Panc1 (cell line): ENCODE data around the gene PIGBOS1. TPM values are rescaled to one million over a fixed set of nuclear protein-coding genes. Genes with fewer than 3 reads are reported as not detected.

Source experiments
- ATAC-seq: fragments of 200-7000 bp; cut with Tn5 transposase; 2 replicates; pipeline ENCODE4 v1.9.1; 2020; ENCODE audit warnings: mild to moderate bottlenecking, moderate library complexity
- BruUV-seq: library from RNA; stranded (reverse); fragments of 400-500 nt; replicated peaks from 2 replicates; lab custom pipeline; 2021; lab: Mats Ljungman, UMichigan
- CTCF ChIA-PET: fragments of 300-600 bp; sonication (Branson Sonifier 250); formaldehyde crosslinking; loops from one replicate; lab custom pipeline; 2022; ENCODE audit warnings: antibody characterized with exemption; lab: Charles Lee
- POLR2A ChIA-PET: fragments of 300-600 bp; sonication (Branson Sonifier 250); formaldehyde crosslinking; loops from one replicate; lab custom pipeline; 2022; ENCODE audit warnings: antibody characterized with exemption; lab: Charles Lee
- DNase-seq: peaks from one replicate; pipeline ENCODE4 v3.0.0-alpha.2; 2010; ENCODE audit warnings: low read depth, low spot score
- H3K27ac ChIP-seq: 2 replicates; pipeline ENCODE4 v1.5.1; 2011; ENCODE audit warnings: mild to moderate bottlenecking, low read length, inconsistent platforms
- H3K27me3 ChIP-seq: fragments of 200-500 bp; sonication (Bioruptor generic); 2 replicates; pipeline ENCODE4 v1.6.0; 2014; ENCODE audit warnings: low read length, inconsistent platforms; ENCODE audit not compliant: control insufficient read depth, insufficient read depth
- H3K36me3 ChIP-seq: fragments of 200-500 bp; sonication (Bioruptor generic); 2 replicates; pipeline ENCODE4 v1.5.1; 2014; ENCODE audit warnings: inconsistent platforms, mild to moderate bottlenecking, low read length, moderate library complexity; ENCODE audit not compliant: control insufficient read depth, insufficient read depth
- H3K4me1 ChIP-seq: 2 replicates; pipeline ENCODE4 v1.5.1; 2011; ENCODE audit warnings: inconsistent platforms, mild to moderate bottlenecking, low read length, moderate library complexity; ENCODE audit not compliant: control insufficient read depth, insufficient read depth
- H3K4me3 ChIP-seq, 2 experiments: 2 replicates each; pipeline ENCODE4 v1.5.1; 2011 to 2012; ENCODE audit warnings: low read depth in 2 of 2, low read length in 2 of 2, mild to moderate bottlenecking in 2 of 2, inconsistent platforms in 1 of 2, moderate library complexity in 1 of 2
- H3K9me3 ChIP-seq: fragments of 200-500 bp; sonication (Bioruptor generic); 2 replicates; pipeline ENCODE4 v1.5.1; 2014; ENCODE audit warnings: low read depth, mild to moderate bottlenecking, inconsistent platforms, low read length, moderate library complexity; ENCODE audit not compliant: control insufficient read depth, insufficient read depth
- CTCF ChIP-seq: fragments of 450-650 bp; IDR thresholded peaks from 2 replicates; pipeline ENCODE4 v1.5.1; 2017; ENCODE audit warnings: mild to moderate bottlenecking
- POLR2AphosphoS5 ChIP-seq: IDR thresholded peaks from 2 replicates; pipeline ENCODE4 v1.6.1; 2012; ENCODE audit warnings: mild to moderate bottlenecking, low read depth, low read length, moderate library complexity
- REST ChIP-seq, 2 experiments: IDR thresholded peaks; 2 replicates each; pipeline ENCODE4 v1.6.1; 2011 to 2012; ENCODE audit warnings: low read depth in 2 of 2, control low read depth in 1 of 2, low read length in 1 of 2, mild to moderate bottlenecking in 1 of 2, moderate library complexity in 1 of 2; ENCODE audit not compliant: insufficient read depth in 1 of 2
- SIN3A ChIP-seq: IDR thresholded peaks from 2 replicates; pipeline ENCODE4 v1.6.1; 2012; ENCODE audit warnings: low read depth, mild to moderate bottlenecking, low read length, moderate library complexity, borderline replicate concordance; ENCODE audit not compliant: insufficient read depth
- TCF7L2 ChIP-seq: IDR thresholded peaks from 2 replicates; pipeline ENCODE4 v1.6.1; 2011; ENCODE audit warnings: mild to moderate bottlenecking, low read depth, low read length, inconsistent platforms
- in situ Hi-C: cut with HindIII; loops from 2 replicates; pipeline ENCODE4 v1.10.0; 2016; ENCODE audit warnings: low sequenced_read_pairs, low pct_unique_long_range_greater_than_20kb
- intact Hi-C: fragments of 100-400 bp; cut with micrococcal nuclease; formaldehyde crosslinking; loops from one replicate; pipeline ENCODE4 v1.10.0; 2022; ENCODE audit not compliant: unreplicated experiment
- total RNA-seq: library from RNA; stranded (reverse); gene quantifications from one replicate; pipeline ENCODE4 v1.2.1, GENCODE V29; 2021; ENCODE audit not compliant: unreplicated experiment

PIGBOS1 gene
- total RNA-seq, 1 experiment from 2014 or later = 13.4 TPM

- no peaks in the 10 kb centered on the region for H3K36me3 ChIP-seq
- TF ChIP-seq REST (IDR thresholded peaks at IDR 0.05; ENCODE audit: insufficient read depth in 1 of 2, low read depth in 2 of 2, low read length in 1 of 2) (no peak), POLR2AphosphoS5 (no peak), CTCF (no peak), TCF7L2 (no peak), SIN3A (no peak)
- no TSS peak for BruUV-seq
- H3K4me1 ChIP-seq = no peaks in the 10 kb centered on the region
- ATAC-seq = no peak
- POLR2A ChIA-PET = no interaction called here
- no peaks in the 10 kb centered on the region for H3K9me3 ChIP-seq
- H3K27ac ChIP-seq = no peak overlapping the region
- in situ Hi-C loops (no loop called here), intact Hi-C loops (no loop called here)
- CTCF ChIA-PET = no interaction called here
- no peaks in the 10 kb centered on the region for H3K27me3 ChIP-seq
- no peak for DNase-seq
- no peak overlapping the region for H3K4me3 ChIP-seq
Observed at GRCh38 chr15:55343168-55343567, 24.2 kb upstream of the PIGBOS1 start.

GRCh38 chr15:55337160-55337559, 18.2 kb upstream of the PIGBOS1 start:
- CTCF ChIA-PET = no interaction called here
- no TSS peak for BruUV-seq

More at GRCh38 chr15:55337160-55337559, 18.2 kb upstream of the PIGBOS1 start:
- no peak for ATAC-seq
- Histone ChIP-seq H3K27me3 (no peaks in the 10 kb centered on the region), H3K9me3 (no peaks in the 10 kb centered on the region), H3K4me1 (no peaks in the 10 kb centered on the region), H3K4me3 (no peak overlapping the region), H3K27ac (no peak overlapping the region), H3K36me3 (no peaks in the 10 kb centered on the region; the same call in 1 of the 2 replicates)
- in situ Hi-C loops = no loop called here
- DNase-seq = no peak
- intact Hi-C loops = no loop called here
- POLR2A ChIA-PET = no interaction called here
- TF ChIP-seq REST (IDR thresholded peaks at IDR 0.05; ENCODE audit: insufficient read depth in 1 of 2, low read depth in 2 of 2, low read length in 1 of 2) = no peak
- no peak for TF ChIP-seq POLR2AphosphoS5
- TF ChIP-seq TCF7L2 = no peak
- TF ChIP-seq SIN3A = no peak
- TF ChIP-seq CTCF = no peak
